Common myeloid progenitor, CD34-positive (primary cell): ENCODE results near the gene TAF6L.
A peak's percentile ranks its signal among the peaks of the same experiment; 100 is the strongest.
"Not testable (repeated sequence)": the region's sequence is repeated elsewhere in the genome, so short reads cannot be mapped to it uniquely, and the experiment has no call there.

ENCODE experiments used
- CTCF ChIA-PET: fragments of 350-600 bp; sonication (Branson Sonifier 250); formaldehyde crosslinking; loops from one replicate; lab custom pipeline; 2021; ENCODE audit warnings: antibody characterized with exemption; lab: Charles Lee
- POLR2A ChIA-PET: fragments of 350-600 bp; sonication (Branson Sonifier 250); formaldehyde crosslinking; loops from one replicate; lab custom pipeline; 2021; ENCODE audit warnings: antibody characterized with exemption; lab: Charles Lee
- DNase-seq, 3 donors: peaks; one replicate each; pipeline versions ENCODE4 v3.0.0 to v3.0.0-alpha.2; 2013
- H3K27ac ChIP-seq, 2 experiments: 1 replicate in 1 of 2; 2 replicates in 1 of 2; pipeline ENCODE4 v1.7.0; 2013; ENCODE audit warnings: inconsistent platforms in 2 of 2, low read length in 2 of 2, mild to moderate bottlenecking in 2 of 2, low read depth in 1 of 2, moderate library complexity in 1 of 2; ENCODE audit not compliant: severe bottlenecking in 2 of 2, insufficient read depth in 1 of 2, poor library complexity in 1 of 2
- H3K27me3 ChIP-seq, 5 experiments: replicated peaks in 2 of 5; 1 replicate in 3 of 5; 2 replicates in 2 of 5; pipeline versions ENCODE4 v1.6.1 to v1.7.0; 2013; ENCODE audit warnings: low read length in 4 of 5, mild to moderate bottlenecking in 2 of 5, moderate library complexity in 2 of 5, inconsistent platforms in 1 of 5; ENCODE audit not compliant: insufficient read depth in 5 of 5, control insufficient read depth in 4 of 5
- H3K36me3 ChIP-seq, 4 experiments: 1 replicate in 2 of 4; 2 replicates in 2 of 4; pipeline versions ENCODE4 v1.6.1 to v1.7.0; 2013; ENCODE audit warnings: low read length in 3 of 4, control low read depth in 1 of 4, mild to moderate bottlenecking in 1 of 4; ENCODE audit not compliant: control insufficient read depth in 4 of 4, insufficient read depth in 4 of 4
- H3K4me1 ChIP-seq, 4 experiments: 1 replicate in 3 of 4; 2 replicates in 1 of 4; pipeline versions ENCODE4 v1.6.1 to v1.7.1; 2013; ENCODE audit warnings: low read length in 3 of 4, mild to moderate bottlenecking in 3 of 4, control low read depth in 1 of 4, inconsistent platforms in 1 of 4, moderate library complexity in 1 of 4; ENCODE audit not compliant: control insufficient read depth in 4 of 4, insufficient read depth in 4 of 4; ENCODE audit errors: control extremely low read depth in 1 of 4
- H3K4me3 ChIP-seq, 7 experiments: 1 replicate in 4 of 7; 2 replicates in 3 of 7; pipeline versions ENCODE4 v1.5.1 to v1.7.0; 2013; ENCODE audit warnings: mild to moderate bottlenecking in 7 of 7, low read length in 6 of 7, moderate library complexity in 6 of 7, inconsistent platforms in 2 of 7, low read depth in 2 of 7, control low read depth in 1 of 7; ENCODE audit not compliant: insufficient read depth in 4 of 7, control insufficient read depth in 1 of 7; ENCODE audit errors: extremely low read depth in 1 of 7
- H3K9me3 ChIP-seq, 5 experiments: 1 replicate in 4 of 5; 2 replicates in 1 of 5; pipeline versions ENCODE4 v1.6.1 to v1.7.1; 2013; ENCODE audit warnings: low read length in 4 of 5, mild to moderate bottlenecking in 2 of 5, inconsistent platforms in 1 of 5, low read depth in 1 of 5, moderate library complexity in 1 of 5; ENCODE audit not compliant: control insufficient read depth in 4 of 5, insufficient read depth in 2 of 5; ENCODE audit errors: control extremely low read depth in 1 of 5
- WGBS: methylation state at CpG from one replicate; pipeline ENCODE4 v1.1.5; 2013; ENCODE audit not compliant: insufficient coverage; 5-methylcytosine and 5-hydroxymethylcytosine counted together

TAF6L gene

GRCh38 chr11:62747475-62748160, 23.6 kb upstream of the TAF6L start:
- 94% methylated on average over 6 of the region's 9 CpGs for WGBS
- Histone ChIP-seq H3K27ac (no peak overlapping the region), H3K27me3 (no peaks in the 10 kb centered on the region), H3K36me3 (peaks cover 0 to 12% (median 6%) of the 10 kb centered on the region in 4 experiments), H3K9me3 (no peaks in the 10 kb centered on the region), H3K4me1 (peaks cover 0 to 8% (median 4%) of the 10 kb centered on the region in 4 experiments), H3K4me3 (no peak overlapping the region)
- CTCF ChIA-PET, result interaction anchor here (0.6 to 1.5 kb wide), 6 partner anchors 9 to 95 kb away, joined by 3 to 7 read pairs (median 4); no protein-coding TSS in a partner anchor
- no peak for DNase-seq
- POLR2A ChIA-PET, result no interaction called here

- WGBS, result 100% methylated on average over 3 of the region's 5 CpGs
- POLR2A ChIA-PET, H3K27ac ChIP-seq, DNase-seq, H3K27me3 ChIP-seq, H3K9me3 ChIP-seq, CTCF ChIA-PET, H3K4me3 ChIP-seq: not testable (repeated sequence)
- peaks cover 4 to 22% (median 15%) of the 10 kb centered on the region in 4 experiments for H3K4me1 ChIP-seq
- peaks cover 0 to 18% (median 9%) of the 10 kb centered on the region in 4 experiments for H3K36me3 ChIP-seq
Measured at GRCh38 chr11:62749931-62750330, 21.3 kb upstream of the TAF6L start.

GRCh38 chr11:62752177-62752785, 18.9 kb upstream of the TAF6L start:
- H3K4me3 ChIP-seq, result no peak overlapping the region
- CTCF ChIA-PET, result interaction anchor here (0.6 to 2.6 kb wide), 9 partner anchors 9 to 1232 kb away, joined by 3 to 11 read pairs (median 5); partner anchors contain the start of gene POLR2G
- peak overlapping the region in 1 of 2 experiments; percentile 91 for H3K27ac ChIP-seq
- H3K4me1 ChIP-seq, result peaks cover 4 to 22% (median 15%) of the 10 kb centered on the region in 4 experiments
- POLR2A ChIA-PET, result interaction anchor here (1.0 to 1.2 kb wide), 2 partner anchors 9 to 29 kb away, joined by 4 to 5 read pairs; partner anchors contain the start of gene POLR2G
- H3K36me3 ChIP-seq, result peaks cover 0 to 18% (median 9%) of the 10 kb centered on the region in 4 experiments
- H3K27me3 ChIP-seq, result no peaks in the 10 kb centered on the region
- DNase-seq, result no peak
- no peaks in the 10 kb centered on the region for H3K9me3 ChIP-seq
- 95% methylated on average over 13 of the region's 14 CpGs for WGBS

DNA sequence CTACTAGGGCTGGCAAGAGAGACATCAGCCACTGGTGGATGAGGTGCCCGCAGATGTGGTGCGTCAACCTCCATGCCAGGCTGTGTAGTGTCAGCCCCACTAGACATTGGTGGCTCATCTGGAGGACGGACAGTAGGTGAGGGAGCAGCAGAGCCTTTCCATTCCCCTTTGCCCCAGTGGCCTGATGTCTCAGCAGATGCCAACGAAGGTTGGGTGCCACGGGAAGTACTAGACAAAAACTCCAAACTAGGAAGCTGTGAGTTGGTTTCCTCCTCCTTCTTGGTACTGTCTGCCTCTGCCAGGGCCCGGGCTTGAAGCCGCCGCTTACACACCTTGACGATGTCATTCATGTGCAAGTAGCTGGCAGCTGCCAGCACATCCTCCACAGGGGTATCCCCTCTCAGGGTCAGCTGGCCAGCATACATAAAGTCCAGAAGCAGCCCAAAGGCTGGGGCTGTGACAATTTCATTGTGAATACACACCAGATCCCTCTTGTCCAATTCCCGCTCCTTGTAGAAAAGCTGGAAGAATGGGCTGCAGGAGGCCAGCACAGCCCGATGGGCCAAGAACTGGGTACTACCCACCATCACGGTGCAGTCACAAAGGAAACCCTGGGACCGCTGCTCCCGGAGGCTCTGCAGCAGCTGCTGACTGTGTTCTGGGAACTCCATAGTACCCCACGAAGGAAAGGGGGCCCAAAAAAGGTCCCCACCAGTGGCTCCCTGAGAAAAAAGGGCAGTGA, 18.0 kb upstream of the TAF6L start:
- POLR2A ChIA-PET, result interaction anchor here (0.6 to 1.5 kb wide), 15 partner anchors 14 to 102 kb away, joined by 3 to 15 read pairs (median 4); partner anchors contain the start of genes C11orf98, CSKMT, HNRNPUL2 and INTS5
- Histone ChIP-seq H3K27me3 (no peaks in the 10 kb centered on the region), H3K4me1 (peaks cover 4 to 21% (median 14%) of the 10 kb centered on the region in 4 experiments), H3K4me3 (peak overlapping the region in 6 of 7 experiments; percentile 80 to 97 (median 94)), H3K27ac (peak overlapping the region; percentile 90 to 91), H3K9me3 (no peaks in the 10 kb centered on the region), H3K36me3 (peaks cover 0 to 18% (median 9%) of the 10 kb centered on the region in 4 experiments)
- CTCF ChIA-PET, result interaction anchor here (0.9 to 2.6 kb wide), 12 partner anchors 9 to 110 kb away, joined by 3 to 11 read pairs (median 5); partner anchors contain the start of gene TMEM179B
- 78% methylated on average over 14 of the region's 15 CpGs for WGBS
- no peak for DNase-seq

DNA sequence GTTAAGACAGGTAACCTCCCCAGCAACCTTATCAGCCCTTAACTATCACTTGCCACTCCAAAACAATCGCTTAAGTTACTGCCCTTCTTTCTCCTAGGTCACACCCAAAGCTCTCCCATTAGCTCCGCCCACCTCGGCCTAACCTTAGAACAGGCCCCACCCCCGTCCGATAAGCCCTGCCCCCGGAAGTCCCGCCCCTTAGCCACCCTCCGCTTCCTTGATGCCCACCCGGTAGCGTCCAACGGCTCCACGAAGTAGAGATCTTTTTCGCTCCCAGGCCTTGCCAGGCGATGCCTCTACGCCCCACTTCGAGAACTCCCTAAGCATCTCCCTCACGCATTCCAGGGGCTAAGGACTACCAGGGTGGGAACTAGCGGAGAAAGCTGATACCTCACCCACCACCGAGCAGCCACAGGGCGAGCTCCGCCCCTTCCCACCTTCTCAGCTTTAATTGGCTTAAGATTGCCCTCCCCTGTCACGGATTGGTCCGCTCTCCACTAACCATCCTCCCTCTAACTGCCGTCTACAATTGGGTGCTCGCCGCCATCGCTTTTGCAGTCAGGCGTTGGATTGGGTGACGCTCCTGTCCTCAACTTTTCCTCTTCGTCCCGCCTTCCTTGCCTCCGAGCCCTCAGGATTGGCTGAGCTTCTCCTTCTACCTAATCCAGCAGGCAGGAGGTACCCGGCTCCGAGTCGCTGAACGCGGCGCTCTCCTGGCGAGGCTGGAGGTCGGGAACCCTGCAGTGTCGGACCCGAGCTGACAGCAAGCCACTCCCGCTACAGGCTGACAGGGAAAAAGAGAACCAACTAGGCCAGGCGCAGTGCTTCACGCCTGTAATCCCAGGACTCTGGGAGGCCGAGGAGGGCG, 17.2 kb upstream of the TAF6L start, which contains the start of gene ZBTB3:
Gene ZBTB3, minus strand, starts transcription at position 425 of the 868 bp plus-strand sequence. CDS start 496 bp downstream, outside the sequence.
- POLR2A ChIA-PET, result interaction anchor here (0.6 to 1.5 kb wide), 17 partner anchors 8 to 163 kb away, joined by 3 to 15 read pairs (median 3); partner anchors contain the start of genes C11orf98, CSKMT, HNRNPUL2 and INTS5
- peaks cover 4 to 20% (median 12%) of the 10 kb centered on the region in 4 experiments for H3K4me1 ChIP-seq
- CTCF ChIA-PET, result interaction anchor here (0.7 to 2.6 kb wide), 17 partner anchors 9 to 109 kb away, joined by 3 to 11 read pairs (median 3); partner anchors contain the start of genes HNRNPUL2 and TMEM179B
- H3K27me3 ChIP-seq, result no peaks in the 10 kb centered on the region
- H3K9me3 ChIP-seq, result no peaks in the 10 kb centered on the region
- peaks cover 0 to 17% (median 9%) of the 10 kb centered on the region in 4 experiments for H3K36me3 ChIP-seq
- H3K4me3 ChIP-seq, result peak within 1 kb of the TSS; percentile 80 to 97 (median 92)
- 0% methylated on average over 46 of the region's 47 CpGs for WGBS
- peak within 1 kb of the TSS; percentile 90 to 91 for H3K27ac ChIP-seq
- peak; percentile 100 for DNase-seq
